ENCODE results near the gene SH3BP2. TPM values are rescaled to one million over a fixed set of nuclear protein-coding genes. Genes with fewer than 3 reads are reported as not detected.

SH3BP2 gene
- polyA plus RNA-seq, 1 donor from 2014 or later: 87.9 TPM

DNA sequence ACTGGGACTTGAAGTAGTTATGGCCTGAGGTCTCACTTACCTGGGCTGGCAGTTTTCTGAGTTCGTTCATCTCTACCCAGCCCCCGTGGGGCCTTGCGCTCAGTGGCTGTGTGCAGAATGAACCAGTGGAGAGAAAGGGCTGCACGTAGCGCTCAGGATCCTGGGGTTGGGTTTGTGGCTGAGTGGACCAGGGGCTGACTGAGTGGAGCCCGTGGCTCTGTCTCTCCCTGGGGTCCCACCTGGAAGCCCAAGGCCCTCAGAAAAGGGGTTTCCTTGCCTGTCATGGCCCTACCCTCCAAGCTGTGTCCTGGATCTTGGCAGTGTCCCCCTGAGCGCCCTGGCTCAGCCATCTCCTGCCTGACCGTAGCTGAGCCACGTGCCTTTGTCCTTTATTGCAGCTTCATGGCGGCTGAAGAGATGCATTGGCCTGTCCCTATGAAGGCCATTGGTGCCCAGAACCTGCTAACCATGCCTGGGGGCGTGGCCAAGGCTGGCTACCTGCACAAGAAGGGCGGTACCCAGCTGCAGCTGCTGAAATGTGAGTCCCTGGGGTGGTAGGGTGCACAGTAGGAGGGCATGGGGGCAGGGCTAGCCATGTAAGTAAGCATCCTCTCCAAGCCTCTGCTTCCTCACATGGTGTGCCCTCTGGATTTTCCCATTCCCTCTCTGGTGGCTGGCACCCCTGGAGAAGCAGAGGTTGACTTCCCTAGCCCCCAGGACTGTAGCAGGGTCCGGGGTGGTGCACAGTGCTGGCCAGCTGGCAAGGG, 27.5 kb downstream of the SH3BP2 start:
- H3F3A ChIP-seq (ENCODE audit: insufficient read depth, low read length, poor library complexity, severe bottlenecking): no peaks in the 10 kb centered on the region
- H3K79me2 ChIP-seq (replicated peaks; ENCODE audit: insufficient read depth, low read length): peaks cover 20% of the 10 kb centered on the region
- no peaks in the 10 kb centered on the region for H4K20me1 ChIP-seq (ENCODE audit: insufficient read depth)
- H3K4me2 ChIP-seq (ENCODE audit: low read length): no peak overlapping the region
- H3K9me2 ChIP-seq (ENCODE audit: insufficient read depth, low read length): no peaks in the 10 kb centered on the region
- H3K9ac ChIP-seq (ENCODE audit: low read length): no peak overlapping the region
- H3K4me3 ChIP-seq (ENCODE audit: low read length): peak overlapping the region; percentile 85
- no peak overlapping the region for H3K27ac ChIP-seq (ENCODE audit: low read length)
- no peaks in the 10 kb centered on the region for H3K9me3 ChIP-seq (ENCODE audit: low read length)
- H3K36me3 ChIP-seq (ENCODE audit: insufficient read depth, low read length): no peaks in the 10 kb centered on the region
- H2AFZ ChIP-seq (ENCODE audit: low read depth, low read length): no peak overlapping the region
- no peak for TF ChIP-seq EZH2 (IDR thresholded peaks at IDR 0.05; ENCODE audit: borderline replicate concordance, insufficient read depth, low read length, poor library complexity, severe bottlenecking)
- TF ChIP-seq EP300 (conservative IDR thresholded peaks at IDR 0.05; ENCODE audit: poor library complexity, severe bottlenecking): no peak
- no peak for TF ChIP-seq RAD21 (conservative IDR thresholded peaks at IDR 0.05)
- no peak for TF ChIP-seq POLR2AphosphoS5 (IDR thresholded peaks at IDR 0.05)
- TF ChIP-seq REST (IDR thresholded peaks at IDR 0.05; ENCODE audit: borderline replicate concordance): no peak
- TF ChIP-seq SMC3 (conservative IDR thresholded peaks at IDR 0.05; ENCODE audit: poor library complexity): no peak
- no peak for TF ChIP-seq TAF1 (IDR thresholded peaks at IDR 0.05; ENCODE audit: low read depth)
- TF ChIP-seq MXI1 (conservative IDR thresholded peaks at IDR 0.05; ENCODE audit: poor library complexity, severe bottlenecking): no peak
- TF ChIP-seq CTCF (IDR thresholded peaks at IDR 0.05; ENCODE audit: poor library complexity, severe bottlenecking): no peak
- H3K27me3 ChIP-seq (ENCODE audit: insufficient read depth, low read depth, low read length): no peaks in the 10 kb centered on the region

GRCh38 chr4:2822461-2823300, 29.8 kb downstream of the SH3BP2 start:
- Histone ChIP-seq H3K79me2 (replicated peaks; ENCODE audit: insufficient read depth, low read length) (peaks cover 20% of the 10 kb centered on the region), H3F3A (ENCODE audit: insufficient read depth, low read length, poor library complexity, severe bottlenecking) (no peaks in the 10 kb centered on the region), H3K27me3 (ENCODE audit: insufficient read depth, low read depth, low read length) (no peaks in the 10 kb centered on the region), H3K9ac (ENCODE audit: low read length) (no peak overlapping the region), H3K27ac (ENCODE audit: low read length) (no peak overlapping the region), H3K9me3 (ENCODE audit: low read length) (no peaks in the 10 kb centered on the region), H3K4me2 (ENCODE audit: low read length) (no peak overlapping the region), H4K20me1 (ENCODE audit: insufficient read depth) (no peaks in the 10 kb centered on the region), H3K36me3 (ENCODE audit: insufficient read depth, low read length) (no peaks in the 10 kb centered on the region), H2AFZ (ENCODE audit: low read depth, low read length) (no peak overlapping the region), H3K9me2 (ENCODE audit: insufficient read depth, low read length) (no peaks in the 10 kb centered on the region), H3K4me3 (ENCODE audit: low read length) (no peak overlapping the region)
- TF ChIP-seq TAF1 (IDR thresholded peaks at IDR 0.05; ENCODE audit: low read depth) (no peak), POLR2AphosphoS5 (IDR thresholded peaks at IDR 0.05) (no peak), EP300 (conservative IDR thresholded peaks at IDR 0.05; ENCODE audit: poor library complexity, severe bottlenecking) (no peak), MXI1 (conservative IDR thresholded peaks at IDR 0.05; ENCODE audit: poor library complexity, severe bottlenecking) (no peak), CTCF (IDR thresholded peaks at IDR 0.05; ENCODE audit: poor library complexity, severe bottlenecking) (no peak), REST (IDR thresholded peaks at IDR 0.05; ENCODE audit: borderline replicate concordance) (no peak), EZH2 (IDR thresholded peaks at IDR 0.05; ENCODE audit: borderline replicate concordance, insufficient read depth, low read length, poor library complexity, severe bottlenecking) (no peak), RAD21 (conservative IDR thresholded peaks at IDR 0.05) (no peak), SMC3 (conservative IDR thresholded peaks at IDR 0.05; ENCODE audit: poor library complexity) (no peak)

Measured in neural cell (in vitro differentiated cells).